Activated CD4-positive, alpha-beta T cell treated with anti-CD3 and anti-CD28 coated beads, Interleukin-2, Interleukin-4, amounts not matched to agents 100 ng/mL and 50 ng/mL, durations not matched to agents 16 hours and 8 hours (primary cell): ENCODE data around the gene ZNF274.
A peak's percentile ranks its signal among the peaks of the same experiment; 100 is the strongest.
"Not testable (repeated sequence)": the region's sequence is repeated elsewhere in the genome, so short reads cannot be mapped to it uniquely, and the experiment has no call there.

ENCODE experiments used
- DNase-seq: peaks from one replicate; pipeline ENCODE4 v3.0.0-alpha.2; 2020; ENCODE audit warnings: low spot score

Gene ZNF274

DNA sequence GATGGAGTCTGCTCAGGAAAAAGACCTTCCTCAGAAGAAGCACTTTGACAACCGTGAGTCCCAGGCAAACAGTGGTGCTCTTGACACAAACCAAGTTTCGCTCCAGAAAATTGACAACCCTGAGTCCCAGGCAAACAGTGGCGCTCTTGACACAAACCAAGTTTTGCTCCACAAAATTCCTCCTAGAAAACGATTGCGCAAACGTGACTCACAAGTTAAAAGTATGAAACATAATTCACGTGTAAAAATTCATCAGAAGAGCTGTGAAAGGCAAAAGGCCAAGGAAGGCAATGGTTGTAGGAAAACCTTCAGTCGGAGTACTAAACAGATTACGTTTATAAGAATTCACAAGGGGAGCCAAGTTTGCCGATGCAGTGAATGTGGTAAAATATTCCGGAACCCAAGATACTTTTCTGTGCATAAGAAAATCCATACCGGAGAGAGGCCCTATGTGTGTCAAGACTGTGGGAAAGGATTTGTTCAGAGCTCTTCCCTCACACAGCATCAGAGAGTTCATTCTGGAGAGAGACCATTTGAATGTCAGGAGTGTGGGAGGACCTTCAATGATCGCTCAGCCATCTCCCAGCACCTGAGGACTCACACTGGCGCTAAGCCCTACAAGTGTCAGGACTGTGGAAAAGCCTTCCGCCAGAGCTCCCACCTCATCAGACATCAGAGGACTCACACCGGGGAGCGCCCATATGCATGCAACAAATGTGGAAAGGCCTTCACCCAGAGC is 29.6 kb downstream of the ZNF274 start:
- no peak for DNase-seq

DNA sequence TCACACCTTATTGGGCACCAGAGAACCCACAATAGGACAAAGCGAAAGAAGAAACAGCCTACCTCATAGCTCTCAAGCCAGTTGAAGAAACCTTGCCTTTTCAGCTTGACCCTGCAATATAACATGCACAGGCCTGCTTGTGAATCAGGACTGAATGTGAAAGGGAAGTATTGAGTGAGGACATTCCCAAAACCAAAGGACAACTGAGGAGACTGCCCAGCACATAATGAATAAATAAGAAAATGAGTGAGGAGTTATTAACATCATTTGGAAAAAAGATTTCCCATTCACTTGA is 30.2 kb downstream of the ZNF274 start:
- DNase-seq: no peak

DNA sequence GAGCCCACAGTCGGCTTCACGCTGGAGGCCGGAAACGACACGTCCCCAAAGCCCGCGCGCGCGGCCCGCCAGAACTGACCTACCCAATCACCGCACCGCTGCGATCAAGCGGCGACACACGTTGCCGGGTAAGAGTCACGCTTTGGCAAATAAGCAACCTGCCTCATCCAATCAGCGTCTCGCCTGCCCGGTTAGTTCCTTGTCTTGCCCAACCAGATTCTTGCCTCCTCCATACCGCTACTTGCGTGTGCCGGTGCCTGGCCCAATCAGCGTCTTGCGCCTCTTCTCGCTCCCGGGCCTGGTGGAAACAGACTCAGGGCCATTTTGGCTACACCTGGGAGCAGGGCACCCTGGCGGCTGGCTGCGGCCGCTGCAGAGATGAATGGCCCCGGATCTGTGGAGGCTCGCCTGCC is 34.2 kb downstream of the ZNF274 start:
- DNase-seq: no peak

DNA sequence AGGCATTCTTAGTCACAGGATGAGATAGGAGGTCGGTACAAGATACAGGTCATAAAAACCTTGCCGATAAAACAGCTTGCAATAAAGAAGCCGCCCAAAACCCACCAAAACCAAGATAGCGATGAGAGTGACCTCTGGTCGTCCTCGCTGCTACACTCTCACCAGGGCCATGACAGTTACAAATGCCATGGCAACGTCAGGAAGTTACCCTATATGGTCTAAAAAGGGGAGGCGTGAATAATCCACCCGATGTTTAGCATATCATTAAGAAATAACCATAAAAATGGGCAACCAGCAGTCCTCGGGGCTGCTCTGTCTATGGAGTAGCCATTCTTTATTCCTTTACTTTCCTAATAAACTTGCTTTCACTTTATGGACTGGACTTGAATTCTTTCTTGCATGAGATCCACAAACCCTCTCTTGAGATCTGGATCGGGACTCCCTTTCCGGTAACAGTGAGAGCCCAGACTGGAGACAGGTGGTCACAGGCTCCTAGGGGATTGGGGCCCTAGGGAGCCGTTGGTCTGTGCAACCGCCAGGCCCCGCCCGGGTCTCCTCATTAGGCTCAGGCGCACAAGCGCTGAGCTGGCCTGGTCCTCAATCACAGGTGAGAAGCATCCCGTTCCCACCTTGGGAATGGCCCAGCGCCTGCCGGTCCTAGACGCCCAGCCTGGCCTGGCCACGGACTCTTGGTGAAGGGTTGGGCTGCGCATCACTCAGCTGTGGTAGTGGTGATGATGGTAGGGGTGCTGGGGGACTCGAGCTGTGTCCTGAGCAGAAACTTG is 34.9 kb downstream of the ZNF274 start:
- no peak for DNase-seq

DNA sequence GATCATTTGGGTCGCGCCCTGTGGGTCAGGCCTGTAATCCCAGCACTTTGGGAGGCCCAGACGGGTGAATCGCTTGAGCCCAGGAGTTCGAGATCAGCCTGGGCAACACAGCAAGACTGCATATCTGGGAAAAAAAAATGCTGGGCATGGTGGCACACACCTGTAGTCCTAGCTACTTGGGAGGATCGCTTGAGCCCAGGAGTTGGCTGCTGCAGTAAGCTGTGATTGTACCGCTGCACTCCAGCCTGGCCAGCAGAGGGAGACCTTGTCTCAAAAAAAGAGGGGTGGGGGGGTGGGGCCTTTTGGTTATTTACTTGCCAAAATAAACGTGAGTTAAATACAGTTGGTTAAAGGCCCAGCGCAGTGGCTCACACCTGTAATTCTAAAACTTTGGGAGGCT is 36.0 kb downstream of the ZNF274 start:
- DNase-seq: peak; percentile 29

DNA sequence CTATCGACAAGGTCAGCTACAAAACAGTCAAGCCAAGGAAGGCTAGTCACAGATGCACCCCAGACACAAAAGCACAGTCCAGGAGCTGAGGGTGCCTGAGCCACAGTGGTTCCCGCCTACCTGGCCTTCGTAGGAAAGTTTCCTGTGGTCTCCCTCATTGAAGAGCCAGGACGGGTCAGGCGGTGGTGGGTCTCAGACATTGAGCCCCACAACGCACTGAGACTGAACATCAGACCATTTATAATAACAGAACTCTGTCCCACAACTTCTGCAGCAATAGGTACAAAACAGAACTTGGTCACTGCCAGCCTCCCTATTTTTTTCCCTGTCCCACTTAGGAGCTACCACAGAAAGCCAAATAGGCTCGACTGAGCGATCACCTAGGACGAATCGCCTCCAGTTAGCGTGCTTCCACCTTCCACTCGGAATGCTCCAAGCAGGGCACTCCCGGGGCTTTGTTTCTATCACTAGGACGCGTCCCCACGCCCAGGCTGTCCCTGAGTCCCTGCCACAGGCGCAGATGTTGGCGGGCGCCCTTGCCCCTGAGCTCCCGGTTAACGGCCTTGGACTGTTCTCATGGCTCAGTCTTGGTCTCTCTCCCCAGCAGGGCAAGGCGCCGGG is 45.2 kb downstream of the ZNF274 start:
- no peak for DNase-seq

DNA sequence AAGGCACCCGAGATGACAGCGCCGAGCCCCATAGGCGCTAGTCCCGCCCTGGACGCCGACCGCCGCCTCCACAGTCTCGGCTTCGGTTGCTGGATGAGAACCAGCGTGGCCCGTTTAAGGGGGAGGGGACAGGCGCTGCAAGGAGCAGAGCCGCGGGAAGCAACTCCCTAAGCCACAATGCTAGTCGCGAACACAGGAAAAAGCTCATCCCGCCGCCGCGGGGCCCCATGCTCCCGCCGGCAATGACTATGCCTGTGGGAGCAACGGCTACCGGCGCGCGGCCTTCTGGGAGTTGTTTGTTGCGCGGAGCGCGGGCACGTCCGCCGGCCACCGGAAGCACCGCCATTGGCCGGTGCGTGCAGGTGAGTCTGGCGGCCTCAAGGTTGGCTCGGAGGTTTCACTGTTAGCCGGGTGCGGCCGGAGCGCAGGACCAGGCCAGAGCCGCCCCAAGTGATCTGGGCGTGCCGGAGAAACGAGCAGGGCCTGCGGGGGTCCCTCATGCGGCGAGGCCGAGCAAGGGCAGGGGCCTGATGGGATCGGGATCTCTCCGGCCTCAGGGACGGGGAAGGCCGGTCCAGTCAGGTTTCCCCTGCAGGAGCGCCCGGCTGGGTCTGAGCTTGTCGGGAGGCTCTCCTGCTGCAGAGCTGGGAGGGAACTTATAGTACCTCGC is 45.9 kb downstream of the ZNF274 start, which contains the start of gene ZNF544:
ZNF544 (plus strand) TSS at position 330 of the 670 bp plus-strand sequence. CDS start 15,110 bp downstream, outside the sequence.
- peak; percentile 77 for DNase-seq

DNA sequence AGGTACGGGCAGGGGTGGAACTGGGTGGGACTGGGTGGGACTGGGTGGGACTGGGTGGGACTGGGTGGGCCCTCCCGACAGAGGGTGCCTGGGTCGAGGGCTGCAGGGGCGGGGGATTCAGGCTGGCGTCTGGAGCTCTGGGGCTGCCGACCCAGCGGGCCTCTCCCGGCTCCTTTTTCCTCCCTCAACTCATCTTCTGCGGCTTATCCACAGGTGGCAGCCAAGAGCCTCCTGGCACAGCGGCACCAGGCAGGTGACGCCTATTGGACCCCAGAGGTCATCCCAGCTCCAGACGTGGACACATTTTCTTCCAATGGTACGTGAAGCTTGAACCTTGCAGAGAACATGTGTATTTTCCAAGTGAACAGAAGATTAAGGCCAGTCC is 46.4 kb downstream of the ZNF274 start:
- peak; percentile 15 for DNase-seq

DNA sequence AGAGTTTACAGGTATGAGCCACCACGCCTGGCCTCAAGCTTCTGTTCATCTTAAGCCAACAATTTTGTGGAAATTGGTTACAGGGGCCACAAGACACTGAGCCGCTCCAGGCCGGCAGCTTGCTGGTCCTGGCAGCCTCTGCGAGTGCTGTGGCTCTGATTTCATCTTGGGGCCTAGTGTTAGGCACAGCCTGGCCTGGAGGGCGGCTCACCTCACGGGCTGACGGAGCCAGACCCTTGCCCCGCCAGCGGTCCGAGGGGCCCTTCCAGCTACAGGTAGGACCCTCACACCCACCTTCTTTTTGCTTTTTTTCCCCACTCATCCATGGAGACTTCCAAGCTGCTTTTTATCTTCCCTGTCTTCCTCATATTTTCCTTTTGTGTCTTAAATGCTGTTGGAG is 54.5 kb downstream of the ZNF274 start:
- DNase-seq: no peak

DNA sequence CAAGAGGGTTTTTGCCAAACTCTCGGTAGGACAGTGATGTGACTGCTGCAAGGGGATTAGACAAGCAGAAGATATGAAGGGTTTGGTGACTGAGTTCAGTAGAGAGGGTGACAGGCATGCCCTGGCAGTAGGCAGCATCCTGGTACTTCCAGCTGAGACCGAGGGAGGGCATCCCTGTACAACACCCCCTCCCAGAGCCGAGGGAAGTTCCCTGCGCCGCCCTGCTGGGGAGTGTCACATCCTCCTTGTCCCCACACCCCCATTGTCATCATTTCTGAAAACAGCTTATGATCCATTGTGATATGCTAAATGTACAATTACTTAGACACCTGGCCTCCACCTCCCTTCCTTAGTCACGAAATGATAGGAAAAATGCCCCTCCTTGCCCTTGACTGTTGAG is 60.5 kb downstream of the ZNF274 start:
- no peak for DNase-seq

DNA sequence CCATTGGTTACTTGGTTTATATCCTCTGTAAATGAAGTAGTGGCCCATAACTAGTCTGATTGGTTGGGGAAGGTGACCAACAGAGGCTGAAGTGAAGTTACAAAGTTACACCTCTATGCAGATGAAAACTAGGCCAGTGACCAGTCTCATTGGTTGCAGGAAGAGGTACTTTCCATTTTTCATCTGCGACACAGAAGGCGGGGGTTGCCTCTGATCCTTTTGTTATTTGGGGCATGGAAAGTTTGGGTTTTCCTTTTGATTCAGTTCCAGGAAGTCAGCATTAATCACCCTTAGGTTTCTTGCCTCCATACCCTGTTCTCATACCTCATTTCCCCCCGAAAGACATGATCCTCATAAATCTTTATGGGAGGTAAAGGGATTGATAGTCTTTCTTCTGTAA is 66.0 kb downstream of the ZNF274 start:
- DNase-seq: no peak

DNA sequence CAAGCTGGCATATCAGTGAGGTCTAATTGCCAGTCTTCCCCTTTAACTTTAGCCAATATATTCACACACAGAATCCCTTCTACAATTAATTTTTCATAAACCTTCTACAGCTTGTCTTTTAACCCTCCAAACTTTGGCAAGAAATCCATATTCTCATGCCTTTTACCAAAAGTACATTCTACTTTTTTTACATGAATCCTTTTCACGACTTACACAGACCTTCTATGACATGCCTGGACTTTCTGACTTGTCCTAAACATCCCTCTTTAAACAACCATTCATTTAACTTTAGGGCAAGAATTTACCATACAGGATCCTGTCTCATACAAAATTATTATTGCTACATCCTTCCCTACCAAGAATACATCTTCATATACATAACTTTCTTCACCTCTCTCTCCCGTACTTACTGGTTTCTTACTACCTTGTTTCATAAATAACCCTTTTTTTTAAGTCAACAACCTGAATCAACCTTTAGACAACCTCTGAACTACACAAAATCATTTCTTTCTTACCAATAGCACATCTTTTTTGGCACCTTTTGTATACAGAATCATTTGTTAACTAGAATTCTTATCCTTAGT is 69.3 kb downstream of the ZNF274 start:
- DNase-seq: no peak

DNA sequence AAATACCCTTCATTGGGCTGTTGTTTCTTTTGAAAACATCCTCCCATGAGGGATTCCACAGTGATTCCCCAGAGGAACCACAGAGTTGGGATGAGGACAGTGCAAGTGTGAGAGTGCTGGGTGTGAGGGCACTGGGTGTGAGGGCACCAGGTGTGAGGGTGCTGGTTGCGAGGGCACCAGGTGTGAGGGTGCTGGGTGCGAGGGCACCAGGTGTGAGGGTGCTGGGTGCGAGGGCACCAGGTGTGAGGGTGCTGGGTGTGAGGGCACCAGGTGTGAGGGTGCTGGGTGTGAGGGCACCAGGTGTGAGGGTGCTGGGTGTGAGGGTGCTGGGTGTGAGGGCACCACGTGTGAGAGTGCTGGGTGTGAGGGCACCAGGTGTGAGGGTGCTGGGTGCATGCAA is 75.4 kb downstream of the ZNF274 start:
- DNase-seq: not testable (repeated sequence)

DNA sequence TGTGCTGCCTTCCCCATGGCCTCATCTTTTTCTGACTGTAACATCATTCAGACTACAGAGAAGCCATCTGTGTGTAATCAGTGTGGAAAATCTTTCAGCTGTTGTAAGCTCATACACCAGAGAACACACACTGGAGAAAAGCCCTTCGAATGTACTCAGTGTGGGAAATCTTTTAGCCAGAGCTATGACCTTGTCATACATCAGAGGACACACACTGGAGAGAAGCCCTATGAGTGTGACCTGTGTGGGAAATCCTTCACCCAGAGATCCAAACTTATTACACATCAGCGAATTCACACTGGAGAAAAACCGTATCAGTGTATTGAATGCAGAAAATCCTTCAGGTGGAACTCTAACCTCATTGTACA is 78.7 kb downstream of the ZNF274 start:
- DNase-seq: no peak

DNA sequence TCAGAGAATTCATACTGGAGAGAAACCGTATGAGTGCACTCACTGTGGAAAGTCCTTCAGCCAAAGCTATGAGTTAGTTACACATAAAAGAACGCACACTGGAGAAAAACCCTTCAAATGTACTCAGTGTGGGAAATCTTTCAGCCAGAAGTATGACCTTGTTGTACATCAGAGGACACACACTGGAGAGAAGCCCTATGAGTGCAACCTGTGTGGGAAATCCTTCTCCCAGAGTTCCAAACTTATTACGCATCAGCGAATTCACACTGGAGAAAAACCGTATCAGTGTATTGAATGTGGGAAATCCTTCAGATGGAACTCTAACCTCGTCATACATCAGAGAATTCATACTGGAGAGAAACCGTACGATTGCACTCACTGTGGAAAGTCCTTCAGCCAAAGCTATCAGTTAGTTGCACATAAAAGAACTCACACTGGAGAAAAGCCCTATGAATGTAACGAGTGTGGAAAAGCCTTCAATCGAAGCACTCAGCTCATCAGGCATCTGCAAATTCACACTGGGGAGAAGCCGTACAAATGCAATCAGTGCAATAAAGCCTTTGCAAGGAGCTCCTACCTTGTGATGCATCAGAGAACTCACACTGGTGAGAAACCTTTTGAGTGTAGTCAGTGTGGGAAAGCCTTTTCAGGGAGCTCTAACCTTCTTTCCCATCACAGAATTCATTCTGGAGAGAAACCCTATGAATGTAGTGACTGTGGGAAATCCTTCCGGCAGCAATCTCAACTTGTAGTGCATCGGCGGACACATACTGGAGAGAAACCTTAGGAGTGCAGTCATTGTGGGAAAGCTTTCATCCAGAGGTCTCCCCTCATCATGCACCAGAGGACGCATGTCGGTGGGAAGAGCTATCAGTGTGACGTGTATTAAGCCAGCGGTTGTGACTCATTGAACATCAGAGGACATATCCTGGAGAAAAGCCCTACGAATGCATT is 79.4 kb downstream of the ZNF274 start:
- no peak for DNase-seq

DNA sequence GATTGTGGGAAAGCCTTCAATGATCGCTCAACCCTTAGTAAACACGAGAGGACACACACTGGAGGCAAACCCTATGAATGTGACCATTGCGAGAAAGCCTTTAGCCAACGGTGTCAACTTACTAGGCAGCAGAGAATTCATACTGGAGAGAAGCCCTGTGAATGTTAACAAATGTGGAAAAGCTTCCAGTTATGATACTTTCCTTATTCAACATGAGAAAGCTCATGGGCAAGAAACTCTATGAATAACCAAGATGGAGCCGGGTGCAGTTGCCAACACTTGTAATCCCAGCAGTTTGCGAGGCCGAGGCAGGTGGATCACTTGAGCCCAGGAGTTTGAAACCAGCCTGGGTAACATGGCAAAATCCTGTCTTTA is 80.0 kb downstream of the ZNF274 start:
- no peak for DNase-seq
